ENCODE measurements around the gene HMCN1.

DNA sequence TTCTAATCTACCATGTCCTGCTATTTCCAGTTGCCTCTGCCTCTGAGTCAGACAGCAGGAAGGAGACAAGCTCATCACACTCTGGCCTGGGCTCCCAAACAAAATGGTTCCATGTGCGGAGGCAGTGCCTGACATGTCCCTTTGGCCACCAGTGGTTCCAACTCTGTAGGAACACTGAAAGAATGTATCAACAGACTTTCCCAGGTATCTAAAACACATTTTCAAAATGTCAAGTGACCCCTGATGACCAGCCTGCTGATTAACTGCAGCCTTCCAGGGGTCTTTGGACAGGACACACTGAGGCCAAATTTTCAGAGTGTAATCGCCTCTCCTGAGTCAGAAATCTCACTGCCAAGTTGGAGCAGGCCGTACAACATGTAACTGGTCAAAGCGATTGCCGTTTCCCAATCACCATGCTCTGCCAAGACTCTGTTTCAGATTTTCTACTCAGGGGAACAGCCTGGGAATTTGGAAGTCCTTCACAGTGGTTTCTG lies 468.1 kb downstream of the HMCN1 start:
- TF ChIP-seq CTCF (IDR thresholded peaks at IDR 0.05; ENCODE audit: poor library complexity, severe bottlenecking) = no peak
- no peak for TF ChIP-seq MXI1 (conservative IDR thresholded peaks at IDR 0.05; ENCODE audit: poor library complexity, severe bottlenecking)
- no peak for TF ChIP-seq EZH2 (IDR thresholded peaks at IDR 0.05; ENCODE audit: borderline replicate concordance, insufficient read depth, low read length, poor library complexity, severe bottlenecking)
- TF ChIP-seq POLR2AphosphoS5 (IDR thresholded peaks at IDR 0.05) = no peak
- TF ChIP-seq EP300 (conservative IDR thresholded peaks at IDR 0.05; ENCODE audit: poor library complexity, severe bottlenecking) = no peak
- TF ChIP-seq RAD21 (conservative IDR thresholded peaks at IDR 0.05) = no peak
- TF ChIP-seq TAF1 (IDR thresholded peaks at IDR 0.05; ENCODE audit: low read depth) = no peak
